IMR-90 (cell line): ENCODE data around the gene EIF2B4. TPM values are rescaled to one million over a fixed set of nuclear protein-coding genes. Genes with fewer than 3 reads are reported as not detected.
A peak's percentile ranks its signal among the peaks of the same experiment; 100 is the strongest.

Experiments used
- ATAC-seq: fragments of 200-7000 bp; cut with Tn5 transposase; 2 replicates; pipeline ENCODE4 v1.9.1; 2020; ENCODE audit warnings: low read depth, mild to moderate bottlenecking, moderate library complexity
- BruUV-seq: library from RNA; stranded (reverse); fragments of 400-500 nt; replicated peaks from 2 replicates; lab custom pipeline; 2021; lab: Mats Ljungman, UMichigan
- CTCF ChIA-PET: fragments of 300-600 bp; formaldehyde crosslinking; extraction: SDS; loops from one replicate; lab custom pipeline; 2021; ENCODE audit warnings: antibody characterized with exemption; lab: Yijun Ruan, JAX
- POLR2A ChIA-PET: fragments of 300-600 bp; sonication (Branson Sonifier 250); formaldehyde crosslinking; loops from one replicate; lab custom pipeline; 2022; ENCODE audit warnings: antibody characterized with exemption; ENCODE audit not compliant: unreplicated experiment; lab: Charles Lee
- DNase-seq: peaks from one replicate; pipeline ENCODE4 v3.0.0; 2013
- H2AFZ ChIP-seq: replicated peaks from 2 replicates; pipeline ENCODE3; 2013; ENCODE audit warnings: low read length, mild to moderate bottlenecking; ENCODE audit not compliant: poor library complexity
- H2AK5ac ChIP-seq: 2 replicates; pipeline ENCODE4 v1.6.1; 2013; ENCODE audit warnings: low read depth, low read length, inconsistent platforms
- H2AK9ac ChIP-seq: replicated peaks from 2 replicates; pipeline ENCODE3; 2013; ENCODE audit warnings: mild to moderate bottlenecking, low read depth, low read length, moderate library complexity; ENCODE audit not compliant: poor library complexity
- H2BK120ac ChIP-seq: 2 replicates; pipeline ENCODE4 v1.6.1; 2013; ENCODE audit warnings: low read depth, low read length, inconsistent platforms
- H2BK15ac ChIP-seq: 3 replicates; pipeline ENCODE4 v1.6.1; 2013; ENCODE audit warnings: low read depth, low read length, inconsistent platforms
- H2BK20ac ChIP-seq: 2 replicates; pipeline ENCODE4 v1.6.1; 2013; ENCODE audit warnings: low read depth, mild to moderate bottlenecking, inconsistent platforms, low read length, moderate library complexity
- H2BK5ac ChIP-seq: 2 replicates; pipeline ENCODE4 v1.6.1; 2013; ENCODE audit warnings: mild to moderate bottlenecking, low read depth, low read length, inconsistent platforms; ENCODE audit not compliant: poor library complexity, severe bottlenecking
- H3K14ac ChIP-seq: replicated peaks from 2 replicates; pipeline ENCODE4 v1.6.1; 2013; ENCODE audit warnings: low read depth, low read length, inconsistent platforms
- H3K18ac ChIP-seq: 2 replicates; pipeline ENCODE4 v1.6.1; 2013; ENCODE audit warnings: low read depth, low read length, control low read depth
- H3K23ac ChIP-seq: 2 replicates; pipeline ENCODE4 v1.6.1; 2013; ENCODE audit warnings: low read depth, low read length, inconsistent platforms
- H3K27ac ChIP-seq: 2 replicates; pipeline ENCODE4 v1.5.1; 2013; ENCODE audit warnings: mild to moderate bottlenecking, control low read depth, low read length; ENCODE audit not compliant: insufficient read depth
- H3K27me3 ChIP-seq: 2 replicates; pipeline ENCODE4 v1.6.1; 2013; ENCODE audit warnings: low read length; ENCODE audit not compliant: control insufficient read depth, insufficient read depth
- H3K36me3 ChIP-seq: 2 replicates; pipeline ENCODE4 v1.6.1; 2013; ENCODE audit warnings: low read length, mixed read lengths; ENCODE audit not compliant: control insufficient read depth, insufficient read depth
- H3K4ac ChIP-seq: 2 replicates; pipeline ENCODE4 v1.6.1; 2013; ENCODE audit warnings: low read depth, low read length, inconsistent platforms
- H3K4me1 ChIP-seq: 2 replicates; pipeline ENCODE4 v1.6.1; 2013; ENCODE audit warnings: low read length, mixed read lengths; ENCODE audit not compliant: control insufficient read depth, insufficient read depth
- H3K4me2 ChIP-seq: 2 replicates; pipeline ENCODE4 v1.6.1; 2013; ENCODE audit warnings: low read depth, mild to moderate bottlenecking, control low read depth, low read length, moderate library complexity
- H3K4me3 ChIP-seq: 2 replicates; pipeline ENCODE4 v1.5.1; 2013; ENCODE audit warnings: low read depth, mild to moderate bottlenecking, control low read depth, low read length, moderate library complexity; ENCODE audit not compliant: insufficient read depth
- H3K56ac ChIP-seq: 2 replicates; pipeline ENCODE4 v1.6.1; 2013; ENCODE audit warnings: low read length, inconsistent platforms; ENCODE audit not compliant: insufficient read depth; ENCODE audit errors: extremely low read depth
- H3K79me1 ChIP-seq, 2 experiments: 2 replicates each; pipeline ENCODE4 v1.6.1; 2013; ENCODE audit warnings: low read length in 2 of 2, inconsistent platforms in 1 of 2, low read depth in 1 of 2
- H3K9ac ChIP-seq: 2 replicates; pipeline ENCODE4 v1.6.1; 2013; ENCODE audit warnings: low read depth, low read length, control low read depth
- H3K9me1 ChIP-seq: 2 replicates; pipeline ENCODE4 v1.6.1; 2013; ENCODE audit warnings: low read length, inconsistent platforms; ENCODE audit not compliant: insufficient read depth
- H3K9me3 ChIP-seq: 2 replicates; pipeline ENCODE4 v1.6.1; 2013; ENCODE audit warnings: low read length; ENCODE audit not compliant: control insufficient read depth, insufficient read depth
- H4K20me1 ChIP-seq: 2 replicates; pipeline ENCODE4 v1.6.1; 2013; ENCODE audit warnings: low read length, inconsistent platforms; ENCODE audit not compliant: insufficient read depth
- H4K5ac ChIP-seq: 2 replicates; pipeline ENCODE4 v1.6.1; 2013; ENCODE audit warnings: mild to moderate bottlenecking, low read depth, low read length, control low read depth
- H4K8ac ChIP-seq, 2 experiments: 2 replicates each; pipeline ENCODE4 v1.6.1; 2013; ENCODE audit warnings: low read depth in 2 of 2, low read length in 2 of 2, control low read depth in 1 of 2, inconsistent platforms in 1 of 2
- H4K91ac ChIP-seq: 2 replicates; pipeline ENCODE4 v1.6.1; 2013; ENCODE audit warnings: low read depth, low read length, inconsistent platforms; ENCODE audit not compliant: insufficient read depth
- ELK1 ChIP-seq: fragments of 150-350 bp; IDR thresholded peaks from 2 replicates; pipeline ENCODE4 v1.6.1; 2016; ENCODE audit warnings: low read depth, mild to moderate bottlenecking, low read length, moderate library complexity, borderline replicate concordance
- MXI1 ChIP-seq: IDR thresholded peaks from 2 replicates; pipeline ENCODE4 v1.6.1; 2012; ENCODE audit warnings: low read depth, mild to moderate bottlenecking, low read length, moderate library complexity, borderline replicate concordance
- WGBS, 2 experiments: methylation state at CpG; one replicate each; pipeline versions ENCODE4 v1.1.5 to v1.1.7; 2013; ENCODE audit warnings: missing lambda C conversion rate in 2 of 2; ENCODE audit not compliant: insufficient read length in 1 of 2; ENCODE audit errors: extremely low coverage in 2 of 2; 5-methylcytosine and 5-hydroxymethylcytosine counted together
- dilution Hi-C: fragments of 300-500 bp; cut with HindIII; formaldehyde crosslinking; loops from one replicate; pipeline ENCODE4 v1.14.3; 2018; ENCODE audit warnings: low sequenced_read_pairs; ENCODE audit not compliant: unreplicated experiment
- in situ Hi-C: fragments of 300-500 bp; cut with MboI; formaldehyde crosslinking; loops from 3 replicates; pipeline ENCODE4 v1.14.3; 2019; ENCODE audit warnings: low sequenced_read_pairs, inconsistent platforms, mixed read lengths
- intact Hi-C: fragments of 100-400 bp; cut with micrococcal nuclease; formaldehyde crosslinking; loops from 2 replicates; pipeline ENCODE4 v1.10.0; 2022
- polyA plus RNA-seq, 3 experiments: library from polyadenylated mRNA; depleted of rRNA; stranded (reverse); fragments of >200 nt; gene quantifications; 2 replicates each; pipeline ENCODE4 v1.2.3, GENCODE V29; 2012; ENCODE audit warnings: low replicate concordance in 1 of 3
- total RNA-seq: library from RNA; depleted of rRNA; stranded (reverse); fragments of >200 nt; gene quantifications from 2 replicates; pipeline ENCODE4 v1.2.3, GENCODE V29; 2012

EIF2B4 gene
- total and polyA plus RNA-seq, 2 of the 4 experiments (the other 2 are of a cell fraction): 40.3 to 47.9 TPM

DNA sequence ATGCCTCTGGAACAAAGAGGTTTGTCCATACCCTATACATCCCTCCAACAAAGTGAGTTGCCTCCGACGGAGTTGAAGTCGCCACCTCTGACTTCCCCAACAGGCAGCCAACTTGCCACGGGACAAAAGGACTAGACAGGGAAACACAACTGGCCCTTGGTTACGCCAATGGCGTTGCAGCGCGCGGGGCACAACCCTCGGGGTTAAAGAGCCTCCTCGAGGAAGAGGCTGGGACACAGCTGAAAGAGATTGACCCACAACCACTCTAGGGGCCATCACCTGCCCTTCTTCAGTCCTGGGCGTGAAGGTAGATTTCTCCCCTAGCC is 14.1 kb downstream of the EIF2B4 start:
- Histone ChIP-seq H2BK20ac (no peak overlapping the region), H2AK5ac (peak overlapping the region; percentile 94), H3K4me3 (peak overlapping the region; percentile 88), H3K9me3 (no peaks in the 10 kb centered on the region), H4K20me1 (no peaks in the 10 kb centered on the region; the same call in 1 of the 2 replicates), H3K56ac (peak overlapping the region; percentile 81), H3K79me1 (peaks cover 21 to 42% of the 10 kb centered on the region in 2 experiments), H3K36me3 (no peaks in the 10 kb centered on the region), H4K5ac (peak overlapping the region; percentile 48), H3K18ac (peak overlapping the region; percentile 24; the same call in 1 of the 2 replicates), H3K14ac (peak overlapping the region; percentile 88), H3K9me1 (no peaks in the 10 kb centered on the region; the same call in 1 of the 2 replicates), H2AFZ (peak overlapping the region; percentile 98), H3K4me2 (peak overlapping the region; percentile 93), H3K27me3 (no peaks in the 10 kb centered on the region), H3K9ac (peak overlapping the region; percentile 92), H3K4ac (peak overlapping the region; percentile 95), H4K91ac (peak overlapping the region; percentile 87), H3K27ac (peak overlapping the region; percentile 88), H3K23ac (peak overlapping the region; percentile 69), H2BK15ac (no peak overlapping the region), H2BK120ac (peak overlapping the region; percentile 65), H2BK5ac (peak overlapping the region; percentile 71), H3K4me1 (peaks cover 8% of the 10 kb centered on the region), H4K8ac (peak overlapping the region; percentile 73 to 98), H2AK9ac (peak overlapping the region; percentile 96)
- CTCF ChIA-PET: no interaction called here
- 0% methylated on average over 3 of the region's 12 CpGs; no CpG with 5 or more reads in 1 of the 2 experiments for WGBS, 2 experiments
- ATAC-seq (peak; percentile 40), DNase-seq (peak; percentile 53)
- TF ChIP-seq MXI1 (0 out of 2 replicates have a peak, but pooled peaks have one; percentile 36), ELK1 (no peak)
- in situ Hi-C loops (no loop called here), intact Hi-C loops (loop anchor here (5.0 kb wide), 1 partner anchor 34 kb away; the partner anchor contains the start of gene MPV17), dilution Hi-C loops (no loop called here)
- POLR2A ChIA-PET: interaction anchor here (1.6 kb wide), 1 partner anchor 24 kb away, joined by 5 read pairs; the partner anchor contains the start of gene ZNF513
- BruUV-seq: no TSS peak
